ENCODE measurements around the gene SLC17A7. TPM values are rescaled to one million over a fixed set of nuclear protein-coding genes. Genes with fewer than 3 reads are reported as not detected.

Gene SLC17A7
- total RNA-seq (2022; extraction: Qiagen RNA extraction), result 0.49 to 0.71 TPM (median 0.60 TPM) in 5 replicates

GRCh38 chr19:49441210-49441959, at the start of gene SLC17A7:
SLC17A7 (minus strand) TSS chr19:49441527; CDS start chr19:49441379, 148 bp downstream.

GRCh38 chr19:49487277-49488045, 46.1 kb upstream of the SLC17A7 start, which contains the start of gene RPL13A:
RPL13A (plus strand) TSS chr19:49487608; CDS start chr19:49487630, 22 bp downstream.

GRCh38 chr19:49473868-49474541, 32.7 kb upstream of the SLC17A7 start, which contains the start of gene FLT3LG:
FLT3LG (plus strand) TSS chr19:49474215; CDS start chr19:49474640, 425 bp downstream.

GRCh38 chr19:49453013-49453756, 11.9 kb upstream of the SLC17A7 start, which contains the start of gene ALDH16A1:
ALDH16A1 (plus strand) TSS chr19:49453225; CDS start chr19:49453332, 107 bp downstream.

GRCh38 chr19:49451430-49452181, 10.3 kb upstream of the SLC17A7 start, which contains the start of gene PIH1D1:
PIH1D1 (minus strand) TSS chr19:49451814; CDS start chr19:49451574, 240 bp downstream.

GRCh38 chr19:49425178-49425577, 16.1 kb downstream of the SLC17A7 start, which contains the start of gene GFY:
GFY (plus strand) TSS chr19:49425388; CDS start chr19:49426431, 1,043 bp downstream.

GRCh38 chr19:49423071-49423984, 18.0 kb downstream of the SLC17A7 start, which contains the start of gene PTH2:
PTH2 (minus strand) TSS chr19:49423441; CDS start chr19:49423339, 102 bp downstream.

GRCh38 chr19:49387936-49388372, 53.4 kb downstream of the SLC17A7 start, which contains the start of gene KASH5:
KASH5 (plus strand) TSS chr19:49388249; CDS start chr19:49390884, 2,635 bp downstream.

Other genes starting within 250 kb of the SLC17A7 start
- 0.74 to 1.3 TPM (median 1.1 TPM) in 5 replicates for gene SLC6A16, start 116.3 kb downstream of the SLC17A7 start, total RNA-seq (2022; extraction: Qiagen RNA extraction)
- not detected in 5 replicates for gene CD37, start 106.1 kb downstream of the SLC17A7 start, total RNA-seq (2022; extraction: Qiagen RNA extraction)
- gene TEAD2, start 79.1 kb downstream of the SLC17A7 start, total RNA-seq (2022; extraction: Qiagen RNA extraction), result 12.3 to 18.5 TPM (median 16.9 TPM) in 5 replicates
- gene DKKL1, start 77.7 kb downstream of the SLC17A7 start, total RNA-seq (2022; extraction: Qiagen RNA extraction), result 0.23 to 0.88 TPM (median 0.64 TPM) in 5 replicates
- gene KASH5, start 53.3 kb downstream of the SLC17A7 start, total RNA-seq (2022; extraction: Qiagen RNA extraction), result 0.10 TPM in 1 of 5 replicates, not detected in the others
- gene PTH2, start 18.1 kb downstream of the SLC17A7 start, total RNA-seq (2022; extraction: Qiagen RNA extraction), result not detected in 5 replicates
- 0.12 to 0.27 TPM (median 0.16 TPM) in 5 replicates for gene GFY, start 16.1 kb downstream of the SLC17A7 start, total RNA-seq (2022; extraction: Qiagen RNA extraction)
- 87.3 to 93.9 TPM (median 89.3 TPM) in 5 replicates for gene PIH1D1, start 10.3 kb upstream of the SLC17A7 start, total RNA-seq (2022; extraction: Qiagen RNA extraction)
- gene ALDH16A1, start 11.7 kb upstream of the SLC17A7 start, total RNA-seq (2022; extraction: Qiagen RNA extraction), result 15.9 to 24.2 TPM (median 23.6 TPM) in 5 replicates
- gene FLT3LG, start 32.7 kb upstream of the SLC17A7 start, total RNA-seq (2022; extraction: Qiagen RNA extraction), result 1.1 to 1.7 TPM (median 1.3 TPM) in 5 replicates
- gene RPL13A, start 46.1 kb upstream of the SLC17A7 start, total RNA-seq (2022; extraction: Qiagen RNA extraction), result 3,944 to 4,526 TPM (median 4,133 TPM) in 5 replicates
- 3,950 to 4,247 TPM (median 3,984 TPM) in 5 replicates for gene RPS11, start 54.9 kb upstream of the SLC17A7 start, total RNA-seq (2022; extraction: Qiagen RNA extraction)
- gene FCGRT, start 71.1 kb upstream of the SLC17A7 start, total RNA-seq (2022; extraction: Qiagen RNA extraction), result 24.3 to 33.5 TPM (median 29.7 TPM) in 5 replicates
- gene RCN3, start 86.5 kb upstream of the SLC17A7 start, total RNA-seq (2022; extraction: Qiagen RNA extraction), result 1.4 to 3.0 TPM (median 2.4 TPM) in 5 replicates
- 87.6 to 112 TPM (median 109 TPM) in 5 replicates for gene NOSIP, start 139.0 kb upstream of the SLC17A7 start, total RNA-seq (2022; extraction: Qiagen RNA extraction)
- 0.85 to 1.1 TPM (median 0.96 TPM) in 5 replicates for gene PRRG2, start 139.8 kb upstream of the SLC17A7 start, total RNA-seq (2022; extraction: Qiagen RNA extraction)
- gene PRR12, start 149.7 kb upstream of the SLC17A7 start, total RNA-seq (2022; extraction: Qiagen RNA extraction), result 31.0 to 38.2 TPM (median 37.4 TPM) in 5 replicates
- 105 to 173 TPM (median 169 TPM) in 5 replicates for gene RRAS, start 198.6 kb upstream of the SLC17A7 start, total RNA-seq (2022; extraction: Qiagen RNA extraction)
- 50.8 to 69.8 TPM (median 67.0 TPM) in 5 replicates for gene SCAF1, start 200.7 kb upstream of the SLC17A7 start, total RNA-seq (2022; extraction: Qiagen RNA extraction)
- gene IRF3, start 224.3 kb upstream of the SLC17A7 start, total RNA-seq (2022; extraction: Qiagen RNA extraction), result 83.6 to 102 TPM (median 97.5 TPM) in 5 replicates
- gene BCL2L12, start 224.4 kb upstream of the SLC17A7 start, total RNA-seq (2022; extraction: Qiagen RNA extraction), result 57.1 to 73.6 TPM (median 72.4 TPM) in 5 replicates
- gene PRMT1, start 235.7 kb upstream of the SLC17A7 start, total RNA-seq (2022; extraction: Qiagen RNA extraction), result 403 to 431 TPM (median 410 TPM) in 5 replicates
- gene ADM5, start 248.1 kb upstream of the SLC17A7 start, total RNA-seq (2022; extraction: Qiagen RNA extraction), result 2.9 to 5.7 TPM (median 5.0 TPM) in 5 replicates
- gene CPT1C, start 249.6 kb upstream of the SLC17A7 start, total RNA-seq (2022; extraction: Qiagen RNA extraction), result 9.8 to 15.7 TPM (median 12.9 TPM) in 5 replicates

Data from A549 treated with AZD2906 at 1 μM for 4 hours (cell line).